Mucosa of stomach (tissue), 1 donor: ENCODE results near the gene CCSER1.

Experiments used
- H3K27me3 ChIP-seq: one replicate; pipeline ENCODE4 v1.7.0; 2013; ENCODE audit warnings: mild to moderate bottlenecking, low read length; ENCODE audit not compliant: control insufficient read depth, insufficient read depth
- H3K36me3 ChIP-seq: one replicate; pipeline ENCODE4 v1.7.0; 2013; ENCODE audit warnings: low read length; ENCODE audit not compliant: control insufficient read depth, insufficient read depth
- H3K4me1 ChIP-seq: one replicate; pipeline ENCODE4 v1.7.0; 2013; ENCODE audit warnings: mild to moderate bottlenecking, low read length; ENCODE audit not compliant: control insufficient read depth, insufficient read depth
- H3K4me3 ChIP-seq: one replicate; pipeline ENCODE4 v1.7.0; 2013; ENCODE audit warnings: low read length
- H3K9ac ChIP-seq: one replicate; pipeline ENCODE4 v1.7.0; 2013; ENCODE audit warnings: mild to moderate bottlenecking, low read length, moderate library complexity
- H3K9me3 ChIP-seq: one replicate; pipeline ENCODE4 v1.7.0; 2013; ENCODE audit warnings: mild to moderate bottlenecking, low read length, moderate library complexity; ENCODE audit not compliant: control insufficient read depth
- donor health status: Pancreatic carcinoma.

The CCSER1 gene

GRCh38 chr4:91015861-91016260 lies 888.7 kb downstream of the CCSER1 start:
- no peaks in the 10 kb centered on the region for H3K27me3 ChIP-seq
- no peak overlapping the region for H3K9ac ChIP-seq
- H3K4me1 ChIP-seq, result no peaks in the 10 kb centered on the region
- no peaks in the 10 kb centered on the region for H3K36me3 ChIP-seq
- H3K4me3 ChIP-seq, result no peak overlapping the region
- H3K9me3 ChIP-seq, result no peaks in the 10 kb centered on the region

- no peaks in the 10 kb centered on the region for H3K9me3 ChIP-seq
- no peaks in the 10 kb centered on the region for H3K27me3 ChIP-seq
- no peak overlapping the region for H3K9ac ChIP-seq
- H3K36me3 ChIP-seq, result no peaks in the 10 kb centered on the region
- no peaks in the 10 kb centered on the region for H3K4me1 ChIP-seq
- no peak overlapping the region for H3K4me3 ChIP-seq
Measured at GRCh38 chr4:91019513-91019912, 892.3 kb downstream of the CCSER1 start.

- Histone ChIP-seq H3K4me3 (no peak overlapping the region), H3K27me3 (no peaks in the 10 kb centered on the region), H3K4me1 (no peaks in the 10 kb centered on the region), H3K36me3 (no peaks in the 10 kb centered on the region), H3K9ac (no peak overlapping the region), H3K9me3 (no peaks in the 10 kb centered on the region)
Measured at GRCh38 chr4:91025241-91026148, 898.3 kb downstream of the CCSER1 start.

GRCh38 chr4:91028228-91028627 lies 901.0 kb downstream of the CCSER1 start:
- no peaks in the 10 kb centered on the region for H3K9me3 ChIP-seq
- H3K27me3 ChIP-seq, result no peaks in the 10 kb centered on the region
- H3K4me3 ChIP-seq, result no peak overlapping the region
- H3K9ac ChIP-seq, result no peak overlapping the region
- no peaks in the 10 kb centered on the region for H3K4me1 ChIP-seq
- no peaks in the 10 kb centered on the region for H3K36me3 ChIP-seq

DNA sequence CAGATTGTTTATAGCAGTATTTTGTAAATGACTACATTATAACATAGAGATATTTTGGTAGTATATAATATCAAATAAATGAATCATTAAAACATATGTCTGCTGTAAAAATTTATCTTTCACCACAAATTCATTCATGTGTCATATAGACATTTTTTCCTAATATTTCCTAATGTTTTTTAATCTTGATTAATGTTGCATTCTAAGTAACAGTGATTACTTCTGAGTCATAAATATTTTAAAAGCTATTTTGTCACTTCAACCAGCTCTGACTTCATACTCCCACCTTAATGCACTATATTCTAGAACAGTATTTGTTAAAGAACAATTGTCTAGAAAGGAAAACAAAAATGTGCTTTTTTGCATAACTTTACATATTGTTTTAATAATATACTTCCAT lies 904.6 kb downstream of the CCSER1 start:
- Histone ChIP-seq H3K27me3 (no peaks in the 10 kb centered on the region), H3K4me3 (no peak overlapping the region), H3K9ac (no peak overlapping the region)

GRCh38 chr4:91032725-91033445 lies 905.7 kb downstream of the CCSER1 start:
- no peaks in the 10 kb centered on the region for H3K9me3 ChIP-seq
- H3K4me1 ChIP-seq, result no peaks in the 10 kb centered on the region

More for the DNA sequence above, 904.6 kb downstream of the CCSER1 start:
- H3K4me1 ChIP-seq, result no peaks in the 10 kb centered on the region
- H3K36me3 ChIP-seq, result no peaks in the 10 kb centered on the region
- no peaks in the 10 kb centered on the region for H3K9me3 ChIP-seq

DNA sequence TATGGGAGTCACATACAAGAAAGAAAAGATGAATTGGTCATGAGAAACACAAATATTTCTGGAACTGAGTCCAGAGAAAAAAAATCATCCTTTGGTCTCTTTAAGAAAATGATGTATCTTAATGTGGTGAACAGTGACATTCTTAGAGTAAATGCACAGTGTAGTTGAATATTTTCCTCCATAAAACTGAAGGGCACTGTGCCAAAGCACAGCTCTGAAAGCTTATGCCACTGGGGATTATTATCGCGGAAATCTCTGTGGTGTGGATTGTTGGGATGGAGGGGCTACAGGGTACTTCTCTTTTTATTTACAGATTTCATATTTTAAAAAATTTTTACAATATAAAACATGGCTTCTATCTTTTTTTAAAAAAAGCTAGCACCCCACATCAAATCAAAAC lies 908.1 kb downstream of the CCSER1 start:
- H3K36me3 ChIP-seq, result no peaks in the 10 kb centered on the region
- no peaks in the 10 kb centered on the region for H3K27me3 ChIP-seq
- no peak overlapping the region for H3K9ac ChIP-seq
- no peaks in the 10 kb centered on the region for H3K9me3 ChIP-seq
- no peaks in the 10 kb centered on the region for H3K4me1 ChIP-seq
- H3K4me3 ChIP-seq, result no peak overlapping the region

More at GRCh38 chr4:91032725-91033445, 905.7 kb downstream of the CCSER1 start:
- no peaks in the 10 kb centered on the region for H3K36me3 ChIP-seq
- no peak overlapping the region for H3K4me3 ChIP-seq
- no peaks in the 10 kb centered on the region for H3K27me3 ChIP-seq
- H3K9ac ChIP-seq, result no peak overlapping the region

DNA sequence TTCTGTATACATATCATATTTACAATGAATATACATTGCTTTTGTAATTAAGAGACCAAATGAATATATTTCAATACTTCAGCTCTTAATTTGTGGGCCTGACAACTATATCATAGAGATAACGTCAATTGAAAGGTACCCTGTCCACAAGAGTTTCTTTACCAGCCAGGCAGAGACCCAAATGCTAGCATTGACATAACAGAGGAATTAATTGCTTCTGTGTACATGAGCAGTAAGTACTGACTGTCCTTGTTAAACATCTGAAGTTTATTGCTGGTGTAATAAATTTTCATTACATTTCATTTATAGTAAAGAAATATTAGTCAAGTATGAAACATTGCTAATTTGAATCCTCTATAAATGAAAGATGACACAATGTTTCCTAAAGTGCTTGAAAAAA lies 910.8 kb downstream of the CCSER1 start:
- Histone ChIP-seq H3K9ac (no peak overlapping the region), H3K4me3 (no peak overlapping the region), H3K9me3 (no peaks in the 10 kb centered on the region), H3K4me1 (no peaks in the 10 kb centered on the region), H3K36me3 (no peaks in the 10 kb centered on the region), H3K27me3 (no peaks in the 10 kb centered on the region)

DNA sequence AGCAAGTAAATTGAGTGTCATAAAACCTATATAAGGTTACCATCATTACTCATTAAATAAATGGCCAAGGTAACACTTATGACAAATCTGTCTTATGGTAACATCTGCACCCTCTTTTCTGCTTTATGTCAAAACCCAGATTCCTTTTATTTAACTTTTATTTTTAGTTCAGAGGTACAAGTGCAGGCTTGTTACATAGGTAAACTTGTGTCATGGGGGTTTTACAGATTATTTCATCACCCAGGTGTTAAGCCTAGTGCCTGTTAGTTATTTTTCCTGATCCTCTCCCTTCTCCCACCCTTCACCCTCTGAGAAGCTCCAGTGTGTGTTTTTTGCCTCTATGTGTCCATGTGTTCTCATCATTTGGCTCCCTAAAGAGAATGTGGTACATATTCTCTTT lies 930.7 kb downstream of the CCSER1 start:
- Histone ChIP-seq H3K9me3 (no peaks in the 10 kb centered on the region), H3K4me3 (no peak overlapping the region)

DNA sequence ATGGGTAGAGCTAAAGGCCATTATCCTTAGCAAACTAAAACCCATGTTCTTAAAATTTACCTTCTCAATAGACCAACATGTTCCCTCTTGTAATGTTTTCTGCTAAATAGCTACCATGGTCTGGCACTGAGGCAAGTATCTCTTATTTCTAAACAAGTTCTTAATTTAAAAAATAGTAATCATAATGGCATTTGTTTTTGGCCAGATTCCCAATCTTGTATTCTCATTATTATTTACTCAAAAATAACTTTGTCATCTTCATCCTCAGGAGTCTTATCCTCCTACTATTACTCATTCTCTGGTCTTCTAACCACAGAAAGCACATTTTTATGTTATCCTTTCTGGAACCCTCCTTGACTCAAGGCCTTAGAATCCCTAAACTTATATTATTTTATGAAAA lies 931.2 kb downstream of the CCSER1 start:
- H3K4me1 ChIP-seq, result no peaks in the 10 kb centered on the region
- H3K36me3 ChIP-seq, result no peaks in the 10 kb centered on the region
- H3K27me3 ChIP-seq, result no peaks in the 10 kb centered on the region
- H3K9me3 ChIP-seq, result no peaks in the 10 kb centered on the region
- no peak overlapping the region for H3K4me3 ChIP-seq
- H3K9ac ChIP-seq, result no peak overlapping the region

More for the DNA sequence above, 930.7 kb downstream of the CCSER1 start:
- Histone ChIP-seq H3K9ac (no peak overlapping the region), H3K4me1 (no peaks in the 10 kb centered on the region), H3K36me3 (no peaks in the 10 kb centered on the region), H3K27me3 (no peaks in the 10 kb centered on the region)

DNA sequence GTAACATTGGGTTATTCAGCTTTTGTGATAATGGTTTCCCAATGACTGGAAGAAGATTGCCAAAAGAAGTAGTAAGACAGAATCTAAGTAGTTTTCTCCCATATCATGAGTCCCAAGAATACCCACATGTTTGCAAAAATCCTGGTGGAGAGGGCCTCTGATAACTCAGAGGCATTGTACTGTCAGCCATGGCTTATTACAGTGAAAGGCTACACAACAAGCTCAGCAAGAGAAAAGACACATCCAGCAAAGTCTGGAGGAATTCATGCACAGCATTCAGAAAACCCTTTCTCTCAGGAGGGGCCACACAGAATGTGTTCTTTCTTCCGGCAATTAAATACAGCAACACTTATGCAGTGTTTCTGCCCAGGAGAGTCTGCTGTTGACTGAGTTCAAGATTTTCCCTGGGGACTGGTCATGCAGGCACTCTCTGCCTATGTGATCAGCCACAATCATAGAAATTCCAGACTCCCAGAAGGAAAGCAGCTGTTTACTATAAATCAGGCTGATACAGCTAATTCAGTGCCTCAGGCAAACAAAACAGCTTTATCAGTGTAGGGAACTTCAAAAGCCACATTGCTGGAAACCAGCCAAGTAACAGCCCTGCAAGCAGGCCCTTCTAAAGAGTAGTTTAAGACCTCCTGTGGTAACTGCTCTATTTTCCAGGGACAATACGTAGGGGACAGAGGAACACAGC lies 937.1 kb downstream of the CCSER1 start:
- no peaks in the 10 kb centered on the region for H3K9me3 ChIP-seq
- H3K27me3 ChIP-seq, result no peaks in the 10 kb centered on the region
- no peak overlapping the region for H3K4me3 ChIP-seq
- H3K36me3 ChIP-seq, result no peaks in the 10 kb centered on the region
- H3K4me1 ChIP-seq, result no peaks in the 10 kb centered on the region
- no peak overlapping the region for H3K9ac ChIP-seq

- H3K27me3 ChIP-seq, result no peaks in the 10 kb centered on the region
- H3K9me3 ChIP-seq, result no peaks in the 10 kb centered on the region
- H3K9ac ChIP-seq, result no peak overlapping the region
- no peaks in the 10 kb centered on the region for H3K4me1 ChIP-seq
- H3K4me3 ChIP-seq, result no peak overlapping the region
- H3K36me3 ChIP-seq, result no peaks in the 10 kb centered on the region
Measured at GRCh38 chr4:91065117-91065516, 937.9 kb downstream of the CCSER1 start.
